Activated gamma-delta T cell treated with Interleukin-2 at 50 U/mL for 16 hours (primary cell): ENCODE data around the gene PLCB1.

Experiments
- DNase-seq: peaks from one replicate; pipeline ENCODE4 v3.0.0-alpha.2; 2020

Gene PLCB1

DNA sequence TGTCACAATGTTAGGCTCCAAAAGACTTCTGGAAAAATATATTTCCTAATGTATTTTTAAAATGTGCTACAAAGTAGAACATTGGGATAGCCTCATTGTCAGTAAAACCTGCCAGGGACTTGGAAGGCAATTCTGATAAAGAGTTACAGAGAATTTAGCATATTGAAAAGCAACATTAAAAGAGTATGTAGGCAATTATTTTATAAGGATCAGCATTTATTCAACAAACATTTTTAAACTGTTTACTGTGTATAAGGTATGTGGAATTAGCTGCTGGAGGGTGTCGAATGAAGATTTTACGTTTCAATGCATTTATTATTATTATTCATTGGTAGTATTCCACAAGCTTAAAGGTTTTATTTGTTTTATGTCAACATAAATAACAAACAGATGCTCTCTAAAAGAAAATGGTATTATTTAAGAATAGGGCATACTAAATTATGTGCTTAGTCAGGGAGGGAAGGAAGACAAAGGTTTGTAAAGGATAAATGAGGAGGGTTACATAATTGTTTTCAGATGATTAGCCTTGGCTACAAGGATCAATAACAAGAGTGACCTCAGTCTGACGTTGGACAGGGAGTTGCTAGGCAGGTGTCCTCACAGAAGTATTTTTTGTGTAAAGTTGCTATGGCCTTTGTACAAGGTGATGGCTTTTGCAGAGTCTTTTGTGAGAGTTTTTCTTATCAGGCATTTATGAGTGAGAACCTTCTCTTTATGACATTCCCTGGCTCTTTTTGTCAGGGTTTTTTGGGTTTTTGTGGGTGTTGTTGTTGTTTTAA lies 623.5 kb downstream of the PLCB1 start:
- DNase-seq, result no peak

DNA sequence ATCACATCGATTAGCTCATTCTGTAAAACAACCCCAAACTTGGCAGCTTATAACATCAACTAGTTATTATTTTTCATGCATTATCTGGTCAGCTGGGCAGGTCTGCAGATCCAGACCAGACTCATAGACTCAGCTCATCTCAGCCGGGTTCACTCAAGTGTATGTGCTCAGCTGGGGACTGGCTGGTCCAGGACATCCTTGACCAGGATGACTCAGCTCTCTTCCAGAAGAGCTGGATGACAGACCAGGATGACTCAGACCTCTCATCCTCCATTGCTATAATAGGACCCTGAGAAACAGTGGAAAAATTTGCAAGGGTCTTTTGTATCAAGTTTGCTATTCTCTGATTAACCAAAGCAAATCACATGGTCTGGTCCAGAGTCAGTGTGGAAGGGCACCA lies 624.3 kb downstream of the PLCB1 start:
- no peak for DNase-seq

DNA sequence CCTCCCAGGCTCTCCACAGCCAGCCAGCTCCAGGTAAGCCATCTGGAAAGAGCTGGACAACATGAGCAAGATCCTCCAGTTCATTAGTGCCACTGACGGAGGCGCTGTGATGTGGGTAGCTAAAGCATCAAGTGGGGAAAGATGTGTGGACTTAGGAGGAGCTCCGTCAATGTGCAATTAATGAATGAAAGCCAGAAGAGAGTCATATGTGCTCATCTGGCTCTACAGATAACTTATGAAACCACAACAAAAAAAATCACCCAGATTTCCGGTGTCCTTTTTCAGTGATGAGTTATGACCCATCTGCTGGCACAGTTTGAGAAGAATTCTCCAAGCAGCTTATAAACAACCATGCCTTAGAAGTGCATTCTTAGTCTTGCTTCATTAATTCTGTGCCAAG lies 625.1 kb downstream of the PLCB1 start:
- no peak for DNase-seq

DNA sequence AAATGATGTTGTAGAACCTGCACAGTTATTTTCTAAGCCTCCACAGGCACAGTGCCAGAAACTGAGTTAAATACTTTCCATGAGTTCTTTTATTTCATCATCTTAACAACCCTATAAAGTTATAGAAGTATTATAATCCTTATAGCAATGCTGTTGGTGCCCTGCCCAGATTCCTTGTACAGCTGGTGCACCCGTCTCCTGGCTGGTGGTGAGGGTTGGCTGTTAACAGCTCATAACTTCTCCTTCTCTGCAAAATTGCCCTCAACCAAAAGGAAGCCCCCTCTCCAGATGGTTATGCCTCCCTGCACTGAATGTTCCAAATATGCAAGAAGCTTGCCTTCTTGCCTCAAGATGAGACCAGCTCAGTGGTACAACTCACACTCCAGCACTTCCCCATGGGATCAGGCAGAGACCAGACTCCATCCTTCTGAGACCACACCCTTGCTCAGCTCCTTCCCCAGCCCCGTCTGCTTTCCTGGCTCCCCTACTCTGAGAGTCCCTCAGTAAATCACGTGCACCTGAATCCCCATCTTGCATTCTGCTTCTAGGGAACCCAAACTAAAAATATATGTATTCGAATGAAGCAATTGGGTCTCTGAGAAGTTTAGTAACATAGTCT lies 632.4 kb downstream of the PLCB1 start:
- no peak for DNase-seq

DNA sequence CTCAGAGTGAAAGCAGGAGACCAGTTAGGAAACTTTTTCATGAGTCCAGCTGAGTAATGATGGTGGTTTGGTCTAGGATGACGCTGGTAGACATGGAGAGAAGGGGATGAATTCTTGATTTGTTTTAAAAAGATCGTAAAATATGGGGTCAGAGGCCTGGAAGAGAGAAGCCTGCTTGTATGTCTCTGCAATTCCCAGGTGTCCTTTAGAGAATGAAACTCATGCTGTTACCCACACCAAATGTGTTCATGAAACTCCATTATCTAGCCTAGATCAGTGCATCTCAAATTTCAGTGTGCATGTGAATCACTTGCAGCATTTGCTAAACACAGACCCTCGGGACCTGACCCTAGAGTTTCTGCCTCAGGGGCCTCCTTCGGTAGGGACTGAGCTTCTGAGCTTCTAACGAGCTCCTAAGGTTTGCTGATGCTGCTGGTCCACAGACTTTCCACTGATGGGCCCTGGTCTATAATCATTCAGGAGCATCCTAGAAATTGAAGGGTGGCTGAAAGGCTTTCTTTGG lies 634.9 kb downstream of the PLCB1 start:
- no peak for DNase-seq

DNA sequence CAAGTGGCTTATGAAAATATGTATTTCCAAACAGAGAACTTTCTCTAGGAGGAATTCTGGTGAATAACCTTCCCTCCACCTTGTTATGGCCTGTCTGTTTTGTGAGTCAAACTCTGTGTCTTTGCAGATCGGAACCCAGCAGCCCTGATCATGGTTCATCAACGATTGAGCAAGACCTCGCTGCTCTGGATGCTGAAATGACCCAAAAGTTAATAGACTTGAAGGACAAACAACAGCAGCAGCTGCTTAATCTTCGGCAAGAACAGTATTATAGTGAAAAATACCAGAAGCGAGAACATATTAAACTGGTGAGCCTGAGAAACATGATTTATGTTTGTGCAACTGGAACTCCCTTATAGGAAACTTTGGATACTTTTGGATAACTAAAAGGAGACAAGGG lies 642.3 kb downstream of the PLCB1 start:
- DNase-seq, result no peak

DNA sequence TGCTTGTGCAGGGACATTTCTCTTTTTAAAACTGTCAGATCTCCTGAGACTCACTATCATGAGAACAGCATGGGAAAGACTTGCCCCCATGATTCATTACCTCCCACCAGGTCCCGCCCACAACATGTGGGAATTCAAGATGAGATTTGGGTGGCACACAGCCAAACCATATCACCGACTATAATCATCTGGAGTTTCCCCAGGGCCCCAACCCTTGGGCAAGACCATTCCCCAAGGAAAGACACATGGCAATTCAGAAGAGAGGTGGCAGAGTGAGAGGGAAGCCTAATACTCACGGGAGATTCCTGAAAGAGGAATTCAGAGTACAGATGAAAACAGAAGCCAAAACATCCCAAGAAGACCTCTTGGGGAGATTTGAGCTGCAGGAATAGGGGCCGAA lies 645.8 kb downstream of the PLCB1 start:
- DNase-seq, result no peak

DNA sequence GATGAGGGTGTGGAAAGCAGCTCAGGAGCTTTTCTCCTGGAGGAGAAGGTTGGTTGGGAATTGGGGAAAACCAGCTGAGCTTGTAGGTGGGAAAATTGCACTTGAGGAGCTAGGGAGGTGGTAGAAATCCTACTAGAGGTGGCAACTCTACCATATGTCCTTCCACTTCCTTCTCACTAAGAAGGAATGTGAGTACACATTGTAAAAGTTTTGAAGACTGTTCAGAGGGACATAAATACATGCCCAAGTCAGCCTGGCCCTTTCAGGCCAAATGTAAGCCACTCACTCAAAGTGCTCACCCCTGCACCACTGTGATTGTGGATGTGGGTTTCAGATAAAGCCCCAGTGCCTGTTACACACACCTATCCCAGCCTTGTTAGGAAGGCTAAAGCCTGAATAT lies 646.3 kb downstream of the PLCB1 start:
- DNase-seq, result no peak

DNA sequence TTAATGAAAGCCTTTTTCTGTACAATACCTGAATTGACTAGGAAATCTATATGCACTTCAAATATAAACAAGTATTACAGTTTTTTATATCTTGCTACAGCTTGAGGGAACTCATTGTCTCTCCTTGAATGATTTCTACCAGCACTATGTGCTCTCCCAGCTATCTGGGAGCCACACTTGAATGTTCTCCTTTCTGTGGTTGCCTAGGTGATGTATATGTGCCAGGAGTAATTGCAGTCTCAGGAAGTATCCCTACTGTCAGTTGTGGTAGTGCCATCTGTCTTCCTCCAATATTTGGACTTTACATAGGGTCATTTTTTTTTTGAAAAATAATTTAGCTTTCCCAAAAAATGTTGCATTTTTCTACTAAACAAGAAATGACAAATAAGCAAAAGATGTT lies 648.8 kb downstream of the PLCB1 start:
- no peak for DNase-seq

DNA sequence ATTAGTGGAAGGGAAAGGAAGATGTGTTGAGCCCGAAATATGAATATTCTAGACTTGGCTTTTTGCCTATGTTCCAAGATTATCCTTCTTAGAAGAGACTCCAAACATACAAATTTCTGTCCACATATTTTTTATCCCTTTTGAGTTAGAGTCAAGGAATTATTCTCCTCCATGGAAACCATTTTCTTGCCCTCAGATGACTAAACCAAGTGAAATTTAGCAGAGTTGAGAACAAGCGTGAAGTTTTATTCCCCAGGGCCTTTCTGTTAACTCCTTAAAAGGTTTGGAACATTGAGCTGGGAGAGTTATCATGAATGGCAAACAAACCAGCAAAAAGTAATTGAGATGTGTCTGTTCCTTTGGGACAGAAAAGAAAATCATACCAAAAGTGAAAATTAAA lies 650.7 kb downstream of the PLCB1 start:
- no peak for DNase-seq

DNA sequence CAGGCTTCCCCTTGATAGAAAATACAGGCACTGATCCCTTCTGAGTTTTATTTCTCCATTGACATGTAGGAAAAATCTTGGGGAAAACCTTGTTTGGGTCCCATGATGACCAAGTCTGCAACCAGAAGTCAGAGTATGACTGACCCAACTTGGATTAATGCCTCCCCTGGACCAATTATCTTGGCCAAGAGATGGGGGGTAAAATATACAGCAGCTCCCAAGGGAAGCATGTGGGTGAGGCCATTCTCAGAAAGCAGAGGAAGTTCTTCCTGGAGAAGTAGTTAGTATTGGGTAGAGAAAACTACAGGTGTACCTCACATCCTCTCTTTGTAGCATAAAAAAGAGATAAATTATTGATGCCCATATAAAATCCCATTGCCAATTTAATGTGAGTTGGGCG lies 651.7 kb downstream of the PLCB1 start:
- no peak for DNase-seq

DNA sequence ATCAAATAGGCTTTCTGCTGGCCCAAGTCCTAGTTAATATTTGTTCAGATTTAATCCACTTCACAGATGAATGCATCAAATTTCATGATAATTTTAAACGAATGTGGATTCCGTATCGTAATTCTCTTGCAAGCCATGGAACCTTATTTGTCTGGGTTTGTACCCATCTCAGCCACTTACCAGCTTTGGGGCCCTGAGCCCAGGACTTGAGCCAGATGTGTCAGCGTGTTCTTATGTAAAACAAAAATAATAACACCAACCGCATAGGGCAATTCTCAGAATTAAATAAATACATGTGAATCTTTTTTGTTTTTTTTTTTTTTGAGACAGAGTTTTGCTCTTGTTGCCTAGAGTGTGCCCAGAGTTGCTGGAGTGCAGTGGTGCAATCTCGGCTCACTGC lies 654.3 kb downstream of the PLCB1 start:
- DNase-seq, result no peak

DNA sequence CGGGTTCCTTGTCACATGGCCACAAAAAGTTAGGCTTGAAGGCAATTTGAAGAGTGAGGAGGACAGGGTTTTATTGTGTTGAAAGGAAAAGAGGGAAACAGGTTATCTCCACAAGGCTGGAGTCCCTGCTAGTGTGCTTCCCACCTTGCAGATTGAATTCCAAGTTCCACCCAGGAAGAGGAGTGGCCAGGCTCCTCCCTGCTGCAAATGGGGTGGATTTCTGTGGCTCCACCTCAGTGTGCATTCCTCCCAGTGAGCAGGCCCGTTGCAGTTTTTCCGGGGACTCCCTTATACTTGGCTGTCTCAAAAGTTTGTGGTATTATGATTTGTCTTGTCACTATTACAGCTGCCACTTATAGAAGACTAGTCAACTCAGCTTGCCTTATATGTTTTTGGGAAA lies 655.0 kb downstream of the PLCB1 start:
- DNase-seq, result no peak

DNA sequence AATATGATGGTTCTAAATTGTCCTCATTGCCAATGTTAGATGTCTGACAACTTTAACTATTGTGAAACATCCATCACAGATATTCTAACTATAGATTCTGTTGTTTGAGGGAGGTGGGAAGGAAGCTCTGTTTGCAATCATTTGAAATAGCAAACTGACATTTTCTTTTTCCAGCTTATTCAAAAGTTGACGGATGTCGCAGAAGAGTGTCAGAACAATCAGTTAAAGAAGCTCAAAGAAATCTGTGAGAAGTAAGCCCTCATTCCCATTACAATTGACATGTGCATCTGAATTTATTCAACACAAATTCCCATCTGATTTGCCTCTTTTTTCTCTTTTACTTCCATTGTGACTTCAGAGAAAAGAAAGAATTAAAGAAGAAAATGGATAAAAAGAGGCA lies 656.2 kb downstream of the PLCB1 start:
- DNase-seq, result no peak

DNA sequence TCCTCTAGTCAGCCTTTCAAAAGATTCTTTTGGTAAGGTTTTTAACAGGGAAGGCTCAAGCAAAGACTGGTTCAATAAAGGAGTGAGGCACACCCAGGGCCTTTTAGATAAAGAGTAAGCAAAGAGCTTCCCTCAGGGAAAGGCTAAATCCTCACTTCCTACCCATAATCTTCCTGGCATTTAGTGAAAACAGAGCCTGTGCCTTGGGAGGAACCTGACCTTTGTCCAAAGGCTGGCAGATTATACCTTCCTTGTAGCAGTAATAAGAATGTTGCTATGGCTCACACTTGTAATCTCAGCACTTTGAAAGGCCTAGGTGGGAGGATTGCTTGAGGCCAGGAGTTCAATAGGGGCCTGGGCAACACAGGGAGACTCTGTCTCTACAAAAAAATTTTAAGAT lies 656.8 kb downstream of the PLCB1 start:
- DNase-seq, result no peak

DNA sequence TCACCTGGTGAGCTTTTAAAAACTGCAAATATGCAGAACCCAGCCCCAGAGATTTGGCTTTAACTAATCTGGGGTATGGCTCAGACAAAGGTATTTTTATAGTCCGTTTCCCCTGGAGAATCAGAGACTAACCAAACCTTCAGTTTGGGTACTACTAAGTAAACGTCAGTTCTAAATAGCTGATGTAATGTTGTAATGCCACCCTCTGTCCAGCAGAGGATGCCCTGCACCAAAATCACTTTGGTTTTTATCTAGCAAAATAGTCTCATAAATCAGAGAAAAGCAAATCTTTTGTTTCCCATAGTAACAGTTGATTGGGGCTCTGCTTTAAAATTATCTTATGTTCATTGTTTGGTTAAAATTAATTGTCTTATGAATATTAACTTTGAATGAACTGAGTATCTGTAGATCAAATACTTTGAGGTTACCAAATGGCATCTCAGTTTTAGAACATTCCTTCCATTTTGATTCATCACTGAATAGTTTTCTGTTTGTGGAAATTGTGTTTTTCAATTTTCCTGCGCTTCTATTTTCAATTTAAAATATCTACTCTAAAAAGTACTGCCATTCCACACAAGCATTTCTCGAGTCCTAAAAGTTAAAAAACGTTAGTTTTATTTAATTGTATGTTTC lies 658.5 kb downstream of the PLCB1 start:
- no peak for DNase-seq

DNA sequence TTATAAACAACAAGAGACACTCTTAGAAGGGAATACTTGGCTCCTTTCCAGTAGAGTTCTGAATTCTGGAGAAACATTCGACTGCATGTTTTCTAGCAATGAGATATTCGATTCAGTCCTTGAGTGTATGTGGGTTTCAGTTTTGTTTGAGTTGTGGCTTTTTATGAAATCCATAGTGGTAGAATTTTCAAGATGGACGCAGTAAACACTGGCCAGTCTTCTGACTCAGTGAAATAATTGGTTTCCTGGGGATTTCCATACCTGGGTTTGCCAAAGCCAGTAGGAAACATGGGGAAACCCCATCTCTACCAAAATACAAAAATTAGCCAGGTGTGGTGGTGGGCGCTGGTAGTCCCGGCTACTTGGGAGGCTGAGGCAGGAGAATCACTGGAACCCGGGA lies 663.3 kb downstream of the PLCB1 start:
- DNase-seq, result no peak

DNA sequence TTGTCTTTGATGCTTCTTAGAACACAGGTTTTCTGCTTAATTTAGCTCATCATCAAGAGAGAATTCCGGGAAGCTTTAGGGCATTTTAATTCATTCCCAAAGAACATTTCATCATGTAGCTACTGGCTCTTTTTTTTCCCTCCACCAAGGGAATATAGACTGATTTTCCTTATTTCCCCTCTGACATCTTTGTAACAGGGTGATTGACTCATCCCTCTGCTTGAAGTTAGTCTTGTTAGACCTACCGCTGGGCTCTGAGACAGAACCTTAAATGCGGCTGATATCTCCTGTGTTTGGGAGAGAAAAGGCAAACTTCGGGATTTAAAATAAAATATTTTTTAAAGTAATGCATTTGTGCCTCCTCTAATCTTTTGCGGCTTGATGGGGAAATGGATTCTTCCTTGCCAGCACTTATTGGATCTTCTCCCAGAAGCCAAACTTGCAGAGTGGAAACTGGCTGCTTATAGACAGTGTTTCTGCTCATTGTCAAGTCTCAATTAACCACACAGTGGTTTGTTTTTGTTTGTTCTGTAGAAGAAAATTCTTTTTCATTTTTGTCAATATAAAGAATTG lies 664.1 kb downstream of the PLCB1 start:
- no peak for DNase-seq

DNA sequence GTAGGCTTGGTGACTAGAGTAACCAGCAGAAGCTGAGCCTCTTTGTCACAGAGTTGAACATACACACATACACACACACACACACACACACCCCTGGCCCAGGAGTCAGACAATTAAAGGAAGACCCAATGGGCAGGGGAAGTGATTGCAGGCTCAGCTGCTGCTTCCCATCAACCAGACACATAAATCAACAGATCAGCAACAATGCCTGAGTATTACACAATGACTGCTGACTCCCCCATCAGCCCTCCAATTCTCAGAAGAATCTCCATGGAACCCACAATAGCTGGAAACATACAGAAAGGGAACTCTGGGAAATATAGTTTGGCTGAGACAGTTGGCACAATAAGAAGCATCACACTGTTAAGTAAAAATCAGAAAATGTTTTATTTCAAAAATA lies 666.4 kb downstream of the PLCB1 start:
- DNase-seq, result no peak

DNA sequence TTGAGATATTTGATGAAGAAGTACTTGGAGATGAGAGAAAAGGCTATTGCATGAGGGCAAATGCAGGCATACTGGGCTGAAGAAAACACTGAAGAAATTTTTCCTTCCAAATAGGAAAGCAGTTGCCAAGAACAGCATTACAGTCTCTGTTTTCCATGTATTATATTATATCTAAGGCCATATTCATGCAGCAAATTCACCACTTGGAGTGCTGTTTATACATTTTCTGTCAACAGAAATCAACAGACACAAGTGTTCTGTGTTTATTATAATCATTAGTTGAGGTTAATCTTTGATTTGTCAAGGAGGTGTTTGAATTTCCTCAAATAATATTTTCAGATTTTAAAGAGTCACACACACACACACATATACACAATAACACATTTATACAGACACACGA lies 668.0 kb downstream of the PLCB1 start:
- DNase-seq, result no peak

DNA sequence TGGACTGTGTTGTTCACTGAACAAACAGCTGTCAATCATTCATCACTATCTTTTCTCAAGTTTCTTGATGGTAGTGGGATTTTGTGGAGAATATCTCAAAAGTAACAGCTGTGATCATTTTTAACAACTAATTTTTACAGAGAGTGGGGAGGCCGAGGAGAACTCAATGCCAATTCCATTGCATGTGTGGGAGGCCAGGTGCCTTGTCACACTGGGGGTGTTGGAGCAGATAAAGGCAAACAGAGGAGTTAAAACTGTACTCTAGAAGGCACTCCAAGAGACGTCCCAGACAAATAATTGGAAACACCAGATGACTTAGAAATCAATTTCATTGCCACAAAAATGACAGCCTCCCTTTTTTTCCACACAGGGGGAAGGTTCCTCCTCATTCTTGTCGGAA lies 669.6 kb downstream of the PLCB1 start:
- DNase-seq, result no peak

DNA sequence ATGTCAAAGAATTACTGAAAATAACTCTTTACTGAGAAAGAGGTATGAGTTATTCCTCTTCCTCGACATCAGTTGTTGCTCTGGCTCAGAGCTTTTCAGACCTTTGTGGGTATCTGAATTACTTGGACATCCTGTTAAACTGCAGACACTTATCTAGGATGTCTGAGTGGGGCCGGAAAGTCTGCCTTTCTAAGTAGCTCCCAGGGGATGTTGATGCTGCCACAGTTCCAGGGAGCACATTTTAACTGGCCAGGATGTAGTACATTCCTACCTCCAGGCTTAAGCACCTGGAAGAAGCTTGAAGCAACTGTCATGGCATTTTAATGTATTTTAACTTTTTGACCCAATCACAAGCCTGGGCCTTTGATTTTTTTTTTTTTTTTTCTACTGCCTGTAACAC lies 671.0 kb downstream of the PLCB1 start:
- DNase-seq, result no peak

DNA sequence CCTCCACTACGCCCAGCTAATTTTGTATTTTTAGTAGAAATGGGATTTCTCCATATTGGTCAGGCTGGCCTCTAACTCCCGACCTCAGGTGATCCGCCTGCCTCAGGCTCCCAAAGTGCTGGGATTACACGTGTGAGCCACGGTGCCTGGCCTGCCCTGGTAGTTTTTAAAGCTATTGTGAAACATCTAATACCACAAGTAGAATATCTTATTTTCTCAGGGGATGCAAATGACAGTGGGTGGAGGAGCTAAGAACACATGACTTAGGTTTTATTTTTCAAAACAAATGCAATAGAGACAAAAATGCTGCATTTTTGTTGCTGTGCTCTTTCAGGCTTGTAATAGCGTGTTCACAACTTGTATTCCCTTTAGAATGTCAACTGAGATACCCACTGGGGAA lies 671.9 kb downstream of the PLCB1 start:
- no peak for DNase-seq
